Measurements from ENCODE around the gene SEPTIN2. TPM values are rescaled to one million over a fixed set of nuclear protein-coding genes. Genes with fewer than 3 reads are reported as not detected.

Gene SEPTIN2
- total RNA-seq, 1 experiment from 2014 or later, result 353 TPM

- TF ChIP-seq ZNF232 (CRISPR knock-in tag; IDR thresholded peaks at IDR 0.05) (no peak), IRF1 (CRISPR knock-in tag; IDR thresholded peaks at IDR 0.05) (no peak), USF2 (CRISPR knock-in tag; IDR thresholded peaks at IDR 0.05) (no peak), ATF2 (CRISPR knock-in tag; IDR thresholded peaks at IDR 0.05; ENCODE audit: borderline replicate concordance, low read depth) (no peak), NFYB (CRISPR knock-in tag; conservative IDR thresholded peaks at IDR 0.05; ENCODE audit: low read depth) (no peak), TP53 (CRISPR knock-in tag; IDR thresholded peaks at IDR 0.05) (no peak), GRHL2 (CRISPR knock-in tag; IDR thresholded peaks at IDR 0.05; ENCODE audit: insufficient replicate concordance, severe bottlenecking) (no peak), PREB (CRISPR knock-in tag; IDR thresholded peaks at IDR 0.05; ENCODE audit: borderline replicate concordance) (no peak)
- ATAC-seq, result no peak
- no peak for DNase-seq (ENCODE audit: low spot score)
- ChIA-PET POLR2A (no interaction called here), CTCF (interaction anchor here (0.6 to 1.5 kb wide), 3 partner anchors 13 to 224 kb away, joined by 3 to 5 read pairs (median 3); no protein-coding TSS in a partner anchor)
- Mint-ChIP-seq H3K27ac (peak overlapping the region; percentile 32; the same call in 1 of the 2 replicates), H3K4me1 (0 out of 2 replicates have a peak, but pooled peaks cover 6% of the 10 kb centered on the region), H3K4me3 (no peak overlapping the region), H3K36me3 (peaks cover 10% of the 10 kb centered on the region), H3K9me3 (peaks cover 7% of the 10 kb centered on the region; the same call in 1 of the 2 replicates), H3K27me3 (ENCODE audit: low read depth) (no peaks in the 10 kb centered on the region)
Observed at GRCh38 chr2:241386519-241386918, 70.8 kb downstream of the SEPTIN2 start.

GRCh38 chr2:241389697-241390096 is 74.0 kb downstream of the SEPTIN2 start:
- Mint-ChIP-seq H3K4me3 (no peak overlapping the region), H3K4me1 (0 out of 2 replicates have a peak, but pooled peaks cover 6% of the 10 kb centered on the region), H3K27me3 (ENCODE audit: low read depth) (no peaks in the 10 kb centered on the region), H3K36me3 (peaks cover 6% of the 10 kb centered on the region; the same call in 1 of the 2 replicates), H3K27ac (no peak overlapping the region), H3K9me3 (peaks cover 7% of the 10 kb centered on the region; the same call in 1 of the 2 replicates)
- ChIA-PET POLR2A (no interaction called here), CTCF (no interaction called here)
- DNase-seq (ENCODE audit: low spot score) (no peak), ATAC-seq (no peak)
- no peak for TF ChIP-seq FOXJ3 (CRISPR knock-in tag; IDR thresholded peaks at IDR 0.05; ENCODE audit: borderline replicate concordance)
- TF ChIP-seq KAT7 (CRISPR knock-in tag; IDR thresholded peaks at IDR 0.05; ENCODE audit: borderline replicate concordance), result no peak
- TF ChIP-seq ZNF512 (CRISPR knock-in tag; IDR thresholded peaks at IDR 0.05; ENCODE audit: borderline replicate concordance), result no peak
- TF ChIP-seq TEAD4 (CRISPR knock-in tag; IDR thresholded peaks at IDR 0.05), result no peak
- no peak for TF ChIP-seq RELA (CRISPR knock-in tag; IDR thresholded peaks at IDR 0.05; ENCODE audit: borderline replicate concordance)
- TF ChIP-seq ETV6 (CRISPR knock-in tag; IDR thresholded peaks at IDR 0.05), result no peak
- no peak for TF ChIP-seq CTCF (IDR thresholded peaks at IDR 0.05)
- no peak for TF ChIP-seq FOXP4 (CRISPR knock-in tag; IDR thresholded peaks at IDR 0.05)
- no peak for TF ChIP-seq TP53 (CRISPR knock-in tag; IDR thresholded peaks at IDR 0.05)
- TF ChIP-seq ZNF263 (CRISPR knock-in tag; IDR thresholded peaks at IDR 0.05; ENCODE audit: low read depth), result no peak
- no peak for TF ChIP-seq SP1 (CRISPR knock-in tag; conservative IDR thresholded peaks at IDR 0.05)
- no peak for TF ChIP-seq USF2 (CRISPR knock-in tag; IDR thresholded peaks at IDR 0.05)
- TF ChIP-seq ZNF138 (CRISPR knock-in tag; conservative IDR thresholded peaks at IDR 0.05), result no peak
- no peak for TF ChIP-seq STAT6 (CRISPR knock-in tag; conservative IDR thresholded peaks at IDR 0.05; ENCODE audit: low read depth)
